Measurements from ENCODE around the gene LRMDA. TPM values are rescaled to one million over a fixed set of nuclear protein-coding genes. Genes with fewer than 3 reads are reported as not detected.

Gene LRMDA
- total RNA-seq, 3 donors from 2014 or later: 9.4 to 14.9 (median 10.3) TPM

DNA sequence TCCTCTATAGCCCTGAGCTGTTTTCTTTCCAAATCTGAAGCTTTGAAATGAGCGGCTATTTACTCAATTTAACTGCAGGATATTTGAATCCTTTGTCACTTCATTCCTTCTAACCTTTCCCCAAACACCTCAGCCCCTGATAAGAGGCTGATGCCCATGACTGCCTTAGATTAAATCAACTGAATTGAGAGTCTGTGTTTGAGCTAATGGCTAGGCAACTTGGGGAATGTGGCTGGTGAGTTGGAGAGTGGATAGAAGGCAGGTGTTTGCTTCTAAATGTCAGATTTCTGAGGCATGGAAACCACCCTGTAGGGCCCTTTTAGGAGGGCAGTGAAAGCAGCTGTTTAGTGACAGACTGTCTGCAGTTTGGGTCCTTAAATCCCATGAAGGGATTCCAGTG is 759.9 kb downstream of the LRMDA start:
- Histone ChIP-seq H3K4me1 (ENCODE audit: low read depth) (no peaks in the 10 kb centered on the region), H3K36me3 (ENCODE audit: low read depth) (no peaks in the 10 kb centered on the region), H3K9me3 (no peaks in the 10 kb centered on the region), H3K4me3 (no peak overlapping the region)
- DNase-seq (no peak), ATAC-seq (no peak)
- no peak for TF ChIP-seq CTCF (IDR thresholded peaks at IDR 0.05)
- intact Hi-C loops (cut with DNase I, micrococcal nuclease): no loop called here

GRCh38 chr10:76192151-76192550 is 760.7 kb downstream of the LRMDA start:
- Histone ChIP-seq H3K4me1 (ENCODE audit: low read depth) (no peaks in the 10 kb centered on the region), H3K9me3 (no peaks in the 10 kb centered on the region), H3K4me3 (no peak overlapping the region), H3K36me3 (ENCODE audit: low read depth) (no peaks in the 10 kb centered on the region)
- ATAC-seq (no peak), DNase-seq (no peak)
- intact Hi-C loops (cut with DNase I, micrococcal nuclease): no loop called here
- TF ChIP-seq CTCF (IDR thresholded peaks at IDR 0.05): no peak

- Histone ChIP-seq H3K36me3 (ENCODE audit: low read depth) (no peaks in the 10 kb centered on the region), H3K9me3 (no peaks in the 10 kb centered on the region), H3K4me1 (ENCODE audit: low read depth) (no peaks in the 10 kb centered on the region), H3K4me3 (no peak overlapping the region)
- no peak for TF ChIP-seq CTCF (IDR thresholded peaks at IDR 0.05)
- intact Hi-C loops (cut with DNase I, micrococcal nuclease): no loop called here
- no peak for DNase-seq
- no peak for ATAC-seq
These were observed 761.4 kb downstream of the LRMDA start for GRCh38 chr10:76192694-76193320.

- DNase-seq (no peak), ATAC-seq (no peak)
- Histone ChIP-seq H3K4me1 (ENCODE audit: low read depth) (no peaks in the 10 kb centered on the region), H3K9me3 (no peaks in the 10 kb centered on the region), H3K36me3 (ENCODE audit: low read depth) (no peaks in the 10 kb centered on the region), H3K4me3 (no peak overlapping the region)
- intact Hi-C loops (cut with DNase I, micrococcal nuclease): no loop called here
- TF ChIP-seq CTCF (IDR thresholded peaks at IDR 0.05): no peak
These were observed 764.4 kb downstream of the LRMDA start for GRCh38 chr10:76195654-76196390.

- no peak overlapping the region for H3K4me3 ChIP-seq
- H3K36me3 ChIP-seq (ENCODE audit: low read depth): no peaks in the 10 kb centered on the region
- no peaks in the 10 kb centered on the region for H3K4me1 ChIP-seq (ENCODE audit: low read depth)
- ATAC-seq (no peak), DNase-seq (no peak)
- no peak for TF ChIP-seq CTCF (IDR thresholded peaks at IDR 0.05)
- no peaks in the 10 kb centered on the region for H3K9me3 ChIP-seq
- intact Hi-C loops (cut with DNase I, micrococcal nuclease): no loop called here
These were observed 765.9 kb downstream of the LRMDA start for GRCh38 chr10:76197293-76197692.

All from mucosa of descending colon (tissue), 3 donors.